NB4 (cell line): ENCODE data around the gene IRX4.

Experiments used
- CTCF ChIP-seq: IDR thresholded peaks from one replicate; pipeline ENCODE4 v1.5.1; 2012; ENCODE audit warnings: low read depth, low read length
- MAX ChIP-seq: IDR thresholded peaks from 2 replicates; pipeline ENCODE4 v1.6.1; 2011; ENCODE audit warnings: low read depth, low read length
- POLR2A ChIP-seq: IDR thresholded peaks from 2 replicates; pipeline ENCODE4 v1.6.1; 2011; ENCODE audit warnings: mild to moderate bottlenecking; ENCODE audit not compliant: insufficient read length; ENCODE audit errors: extremely low read depth

- TF ChIP-seq POLR2A (no peak), MAX (no peak), CTCF (no peak)
Measured at GRCh38 chr5:1865948-1866347, 16.8 kb downstream of the IRX4 start.
